Measurements from ENCODE around the gene RSAD2. TPM values are rescaled to one million over a fixed set of nuclear protein-coding genes. Genes with fewer than 3 reads are reported as not detected.

The RSAD2 gene
- total RNA-seq, 4 donors from 2014 or later, result 3.7 to 7.0 (median 5.8) TPM

GRCh38 chr2:6942848-6943247, 65.3 kb downstream of the RSAD2 start:
- intact Hi-C loops (cut with DNase I), result no loop called here
- H3K9me3 ChIP-seq, result no peaks in the 10 kb centered on the region
- H3K27me3 ChIP-seq, result no peaks in the 10 kb centered on the region
- peaks cover 0 to 30% (median 11%) of the 10 kb centered on the region in 4 donors for H3K36me3 ChIP-seq
- no peak for TF ChIP-seq CTCF (IDR thresholded peaks at IDR 0.05)
- no peak overlapping the region for H3K4me3 ChIP-seq
- H3K4me1 ChIP-seq, result peaks cover 0 to 10% (median 9%) of the 10 kb centered on the region in 4 donors
- 94% methylated on average over 8 of the region's 8 CpGs for WGBS
- H3K27ac ChIP-seq (replicated peaks in 1 of 4), result no peak overlapping the region
- DNase-seq (ENCODE audit: extremely low spot score), result peak; percentile 29

GRCh38 chr2:6943523-6943922, 65.9 kb downstream of the RSAD2 start:
- intact Hi-C loops (cut with DNase I), result no loop called here
- peak overlapping the region in 1 of 4 donors; percentile 55 for H3K27ac ChIP-seq (replicated peaks in 1 of 4)
- H3K9me3 ChIP-seq, result no peaks in the 10 kb centered on the region
- no peak overlapping the region for H3K4me3 ChIP-seq
- TF ChIP-seq POLR2A (IDR thresholded peaks at IDR 0.05; ENCODE audit: low read depth), result no peak
- TF ChIP-seq POLR2AphosphoS5 (IDR thresholded peaks at IDR 0.05), result no peak
- no peak for TF ChIP-seq EP300 (IDR thresholded peaks at IDR 0.05)
- no peak for TF ChIP-seq CTCF (IDR thresholded peaks at IDR 0.05)
- no peaks in the 10 kb centered on the region for H3K27me3 ChIP-seq
- 98% methylated on average over 6 of the region's 6 CpGs for whole genome bisulfite sequencing
- DNase-seq (ENCODE audit: extremely low spot score), result peak; percentile 81
- peaks cover 0 to 30% (median 11%) of the 10 kb centered on the region in 4 donors for H3K36me3 ChIP-seq
- H3K4me1 ChIP-seq, result peaks cover 0 to 14% (median 9%) of the 10 kb centered on the region in 4 donors

GRCh38 chr2:6943971-6944370, 66.4 kb downstream of the RSAD2 start:
- Histone ChIP-seq H3K4me3 (no peak overlapping the region), H3K9me3 (no peaks in the 10 kb centered on the region), H3K36me3 (peaks cover 0 to 30% (median 11%) of the 10 kb centered on the region in 4 donors), H3K27me3 (no peaks in the 10 kb centered on the region), H3K27ac (replicated peaks in 1 of 4) (peak overlapping the region in 2 of 4 donors; percentile 9 to 55), H3K4me1 (peaks cover 0 to 14% (median 9%) of the 10 kb centered on the region in 4 donors)
- peak; percentile 75 for DNase-seq (ENCODE audit: extremely low spot score)
- 93% methylated on average over 8 of the region's 8 CpGs for WGBS
- intact Hi-C loops (cut with DNase I), result no loop called here
- TF ChIP-seq POLR2AphosphoS5 (IDR thresholded peaks at IDR 0.05), result no peak
- no peak for TF ChIP-seq POLR2A (IDR thresholded peaks at IDR 0.05; ENCODE audit: low read depth)
- TF ChIP-seq EP300 (IDR thresholded peaks at IDR 0.05), result no peak
- TF ChIP-seq CTCF (IDR thresholded peaks at IDR 0.05), result no peak

GRCh38 chr2:6944555-6944954, 67.0 kb downstream of the RSAD2 start:
- peak; percentile 68 for DNase-seq (ENCODE audit: extremely low spot score)
- Histone ChIP-seq H3K27me3 (no peaks in the 10 kb centered on the region), H3K4me1 (peaks cover 0 to 14% (median 9%) of the 10 kb centered on the region in 4 donors), H3K27ac (replicated peaks in 1 of 4) (peak overlapping the region in 3 of 4 donors; percentile 9 to 55 (median 12)), H3K36me3 (peaks cover 0 to 30% (median 11%) of the 10 kb centered on the region in 4 donors), H3K4me3 (no peak overlapping the region), H3K9me3 (no peaks in the 10 kb centered on the region)
- no peak for TF ChIP-seq EP300 (IDR thresholded peaks at IDR 0.05)
- TF ChIP-seq POLR2AphosphoS5 (IDR thresholded peaks at IDR 0.05), result no peak
- TF ChIP-seq POLR2A (IDR thresholded peaks at IDR 0.05; ENCODE audit: low read depth), result no peak
- TF ChIP-seq CTCF (IDR thresholded peaks at IDR 0.05), result no peak
- 77% methylated on average over 5 of the region's 5 CpGs for WGBS
- intact Hi-C loops (cut with DNase I), result no loop called here

Measured in esophagus muscularis mucosa (tissue), 4 donors.